NCI-H82 (cell line): ENCODE data around the gene GPATCH4.
"Not testable (repeated sequence)": the region's sequence is repeated elsewhere in the genome, so short reads cannot be mapped to it uniquely, and the experiment has no call there.

Experiments
- DNase-seq: peaks from one replicate; lab custom pipeline; 2025; lab: John Stamatoyannopoulos, UW

Gene GPATCH4

GRCh38 chr1:156601122-156601830 is at the start of gene GPATCH4:
GPATCH4 (minus strand) TSS chr1:156601479.
- peak; percentile 88 for DNase-seq

GRCh38 chr1:156648951-156649350 is 47.7 kb upstream of the GPATCH4 start:
- DNase-seq = peak; percentile 57

GRCh38 chr1:156648496-156648895 is 47.2 kb upstream of the GPATCH4 start:
- DNase-seq = no peak

- DNase-seq = no peak
Measured at GRCh38 chr1:156647351-156647750, 46.1 kb upstream of the GPATCH4 start.

GRCh38 chr1:156646738-156647211 is 45.5 kb upstream of the GPATCH4 start:
- no peak for DNase-seq

GRCh38 chr1:156645666-156646065 is 44.4 kb upstream of the GPATCH4 start:
- DNase-seq = no peak

- no peak for DNase-seq
Measured at GRCh38 chr1:156645056-156645455, 43.8 kb upstream of the GPATCH4 start.

GRCh38 chr1:156644640-156645039 is 43.4 kb upstream of the GPATCH4 start:
- no peak for DNase-seq

- DNase-seq = no peak
Measured at GRCh38 chr1:156644146-156644545, 42.9 kb upstream of the GPATCH4 start.

- DNase-seq = no peak
Measured at GRCh38 chr1:156643778-156644092, 42.5 kb upstream of the GPATCH4 start.

- no peak for DNase-seq
Measured at GRCh38 chr1:156643049-156643777, 41.9 kb upstream of the GPATCH4 start.

GRCh38 chr1:156642265-156643048 is 41.2 kb upstream of the GPATCH4 start:
- no peak for DNase-seq

GRCh38 chr1:156641761-156642264 is 40.5 kb upstream of the GPATCH4 start, which contains the start of gene BCAN:
BCAN (plus strand) TSS chr1:156642117; CDS start chr1:156646055, 3,938 bp downstream.
- DNase-seq = peak; percentile 86

GRCh38 chr1:156640842-156641706 is 39.8 kb upstream of the GPATCH4 start:
- no peak for DNase-seq

GRCh38 chr1:156639601-156640101 is 38.4 kb upstream of the GPATCH4 start:
- DNase-seq = no peak

- DNase-seq = no peak
Measured at GRCh38 chr1:156638189-156638985, 37.1 kb upstream of the GPATCH4 start.

GRCh38 chr1:156632355-156632754 is 31.1 kb upstream of the GPATCH4 start:
- DNase-seq = no peak

GRCh38 chr1:156631152-156631551 is 29.9 kb upstream of the GPATCH4 start:
- DNase-seq = not testable (repeated sequence)

GRCh38 chr1:156629823-156630449 is 28.7 kb upstream of the GPATCH4 start:
- DNase-seq = no peak
